ENCODE data around the gene CES1. TPM values are rescaled to one million over a fixed set of nuclear protein-coding genes. Genes with fewer than 3 reads are reported as not detected.
"Not testable (repeated sequence)": the region's sequence is repeated elsewhere in the genome, so short reads cannot be mapped to it uniquely, and the experiment has no call there.

The CES1 gene
- total RNA-seq, 3 donors from 2014 or later, result 9.8 to 81.2 (median 11.6) TPM

DNA sequence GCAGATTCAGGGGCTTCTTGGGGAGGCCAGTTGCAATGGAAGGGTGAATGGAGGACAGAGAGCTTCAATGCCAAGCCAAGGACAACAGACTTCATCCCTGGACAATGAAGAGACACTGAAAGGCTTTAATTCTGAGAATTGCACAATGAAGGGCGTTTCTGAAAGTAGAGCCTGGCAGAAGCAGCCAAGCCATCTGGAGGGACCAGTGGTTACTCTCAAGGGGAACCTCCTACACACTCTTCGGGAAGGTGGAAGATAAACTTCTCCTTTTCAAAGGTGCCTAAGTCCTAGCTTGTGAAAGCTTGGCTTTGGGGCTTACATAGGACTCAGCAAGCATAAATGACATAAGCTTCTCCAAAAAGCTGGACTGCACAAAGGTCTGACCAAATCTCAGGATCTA lies 6.2 kb upstream of the CES1 start:
- ATAC-seq, result no peak
- Histone ChIP-seq H3K36me3 (ENCODE audit: low read depth) (no peaks in the 10 kb centered on the region), H3K4me3 (no peak overlapping the region), H3K4me1 (ENCODE audit: low read depth) (no peaks in the 10 kb centered on the region), H3K9me3 (no peaks in the 10 kb centered on the region)
- TF ChIP-seq, protein P1, sequence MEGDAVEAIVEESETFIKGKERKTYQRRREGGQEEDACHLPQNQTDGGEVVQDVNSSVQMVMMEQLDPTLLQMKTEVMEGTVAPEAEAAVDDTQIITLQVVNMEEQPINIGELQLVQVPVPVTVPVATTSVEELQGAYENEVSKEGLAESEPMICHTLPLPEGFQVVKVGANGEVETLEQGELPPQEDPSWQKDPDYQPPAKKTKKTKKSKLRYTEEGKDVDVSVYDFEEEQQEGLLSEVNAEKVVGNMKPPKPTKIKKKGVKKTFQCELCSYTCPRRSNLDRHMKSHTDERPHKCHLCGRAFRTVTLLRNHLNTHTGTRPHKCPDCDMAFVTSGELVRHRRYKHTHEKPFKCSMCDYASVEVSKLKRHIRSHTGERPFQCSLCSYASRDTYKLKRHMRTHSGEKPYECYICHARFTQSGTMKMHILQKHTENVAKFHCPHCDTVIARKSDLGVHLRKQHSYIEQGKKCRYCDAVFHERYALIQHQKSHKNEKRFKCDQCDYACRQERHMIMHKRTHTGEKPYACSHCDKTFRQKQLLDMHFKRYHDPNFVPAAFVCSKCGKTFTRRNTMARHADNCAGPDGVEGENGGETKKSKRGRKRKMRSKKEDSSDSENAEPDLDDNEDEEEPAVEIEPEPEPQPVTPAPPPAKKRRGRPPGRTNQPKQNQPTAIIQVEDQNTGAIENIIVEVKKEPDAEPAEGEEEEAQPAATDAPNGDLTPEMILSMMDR (IDR thresholded peaks at IDR 0.05), result no peak
- DNase-seq, result no peak
- intact Hi-C loops (cut with DNase I, micrococcal nuclease), result no loop called here

DNA sequence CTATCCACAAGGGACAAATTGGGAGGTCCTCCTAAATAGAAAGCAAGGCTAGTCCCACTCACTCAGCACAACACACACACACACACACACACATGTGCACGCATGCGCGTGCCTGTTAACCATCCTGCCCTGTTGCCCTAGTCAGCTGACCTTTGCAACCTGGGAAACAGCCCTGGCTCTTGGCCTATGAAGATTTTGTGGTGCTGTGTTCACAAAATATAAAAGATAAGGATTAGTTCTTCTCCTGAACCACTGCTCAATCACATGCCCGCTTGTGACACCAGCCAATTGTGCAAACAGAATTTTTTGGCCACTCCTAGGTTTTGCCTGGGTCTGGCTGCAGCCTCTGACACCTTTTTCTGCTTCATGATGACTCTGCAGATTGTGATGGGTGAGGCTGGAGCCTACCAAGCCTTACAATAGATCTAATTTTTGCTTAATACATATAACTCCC lies 3.3 kb upstream of the CES1 start:
- DNase-seq, result no peak
- Histone ChIP-seq H3K36me3 (ENCODE audit: low read depth) (no peaks in the 10 kb centered on the region), H3K4me3 (no peak overlapping the region), H3K4me1 (ENCODE audit: low read depth) (no peaks in the 10 kb centered on the region), H3K9me3 (no peaks in the 10 kb centered on the region)
- TF ChIP-seq, protein P1 (IDR thresholded peaks at IDR 0.05), result no peak
- intact Hi-C loops (cut with DNase I, micrococcal nuclease), result no loop called here
- no peak for ATAC-seq

DNA sequence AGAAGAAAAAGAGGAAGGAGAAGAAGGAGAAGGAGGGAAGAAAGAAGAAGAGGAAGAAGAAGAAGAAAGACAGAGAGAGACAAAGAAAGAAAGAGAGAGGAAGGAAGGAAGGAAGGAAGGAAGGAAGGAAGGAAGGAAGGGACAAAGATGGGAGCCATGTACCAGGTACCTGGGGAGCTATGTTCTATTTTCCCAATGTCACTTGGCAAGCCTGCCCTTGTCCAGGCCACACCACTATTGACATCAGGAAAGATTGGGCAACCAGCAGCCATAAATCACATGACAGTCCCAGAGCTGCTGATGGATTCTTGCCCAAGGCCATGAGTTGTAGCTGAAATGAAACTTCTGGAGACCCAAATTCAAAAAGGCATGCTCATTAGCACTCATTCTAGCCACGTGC lies 2.7 kb upstream of the CES1 start:
- Histone ChIP-seq H3K9me3 (no peaks in the 10 kb centered on the region), H3K36me3 (ENCODE audit: low read depth) (no peaks in the 10 kb centered on the region), H3K4me1 (ENCODE audit: low read depth) (no peaks in the 10 kb centered on the region), H3K4me3 (no peak overlapping the region)
- TF ChIP-seq, protein P1 (IDR thresholded peaks at IDR 0.05), result no peak
- ATAC-seq, result no peak
- peak in 1 of 3 donors; percentile 39 for DNase-seq
- intact Hi-C loops (cut with DNase I, micrococcal nuclease), result no loop called here

DNA sequence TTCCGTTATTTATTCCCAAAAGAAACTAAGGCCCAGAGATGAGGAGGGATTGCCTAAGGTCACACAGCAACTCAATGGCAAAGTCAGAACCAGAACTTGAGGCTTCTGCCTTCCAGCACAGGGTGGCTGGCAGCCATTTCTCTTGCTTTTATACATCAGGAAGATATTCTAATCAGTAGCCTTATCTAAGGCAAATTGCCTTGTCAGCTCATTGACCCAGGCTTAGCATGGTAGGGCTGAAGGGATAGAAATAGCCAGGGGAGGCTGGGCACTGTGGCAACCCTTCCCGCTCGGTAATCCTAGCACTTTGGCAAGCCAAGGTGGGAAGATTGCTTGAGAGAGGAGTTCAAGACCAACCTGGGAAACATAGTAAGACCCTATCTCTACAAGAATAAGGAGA lies 2.3 kb upstream of the CES1 start:
- H3K4me1 ChIP-seq (ENCODE audit: low read depth); intact Hi-C loops (cut with DNase I, micrococcal nuclease); ATAC-seq: not testable (repeated sequence)

DNA sequence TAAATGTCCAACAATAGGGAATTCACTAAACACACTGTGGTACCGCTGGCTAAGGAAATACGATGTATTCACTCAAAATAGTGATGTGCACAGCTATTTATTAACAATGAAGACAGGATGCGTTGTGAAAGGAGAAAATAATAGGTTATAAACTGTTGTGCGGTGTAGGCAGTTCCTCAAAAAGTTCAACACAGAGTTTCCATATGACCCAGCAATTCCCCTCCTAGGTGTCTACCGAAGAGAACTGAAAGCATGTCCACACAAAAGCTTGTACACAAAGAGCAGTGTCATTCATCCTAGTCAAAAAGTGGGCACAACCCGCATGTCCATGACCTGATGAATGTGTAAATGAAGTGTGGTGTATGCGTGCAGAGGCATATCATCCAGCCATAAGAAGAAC lies 1.2 kb upstream of the CES1 start:
- no peak for ATAC-seq
- Histone ChIP-seq H3K4me3 (no peak overlapping the region), H3K4me1 (ENCODE audit: low read depth) (no peaks in the 10 kb centered on the region), H3K36me3 (ENCODE audit: low read depth) (no peaks in the 10 kb centered on the region), H3K9me3 (no peaks in the 10 kb centered on the region)
- no peak for DNase-seq
- intact Hi-C loops (cut with DNase I, micrococcal nuclease), result no loop called here
- TF ChIP-seq, protein P1 (IDR thresholded peaks at IDR 0.05), result no peak

More for the DNA sequence above, 2.3 kb upstream of the CES1 start:
- H3K36me3 ChIP-seq (ENCODE audit: low read depth); H3K4me3 ChIP-seq; DNase-seq; H3K9me3 ChIP-seq: not testable (repeated sequence)

DNA sequence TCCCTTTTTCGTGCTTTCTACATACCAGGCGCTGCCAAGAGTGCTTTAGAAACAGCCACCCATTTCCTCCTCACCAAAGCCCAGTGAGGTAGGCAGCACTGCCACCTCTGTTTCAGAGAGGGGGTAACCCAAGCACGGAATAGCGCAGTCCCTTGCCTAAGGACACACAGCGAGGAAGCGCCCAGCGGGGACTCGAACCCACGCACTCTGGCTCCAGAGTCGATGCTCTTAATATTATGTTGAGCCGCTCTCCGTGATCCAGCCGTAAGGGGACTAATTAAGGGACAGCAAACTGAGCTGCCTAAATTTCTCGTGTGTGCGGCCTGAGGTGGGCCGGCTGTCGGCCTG lies 497 bp downstream of the CES1 start:
- H3K9me3 ChIP-seq, result no peaks in the 10 kb centered on the region
- H3K4me3 ChIP-seq, result no peak overlapping the region
- TF ChIP-seq, protein P1 (IDR thresholded peaks at IDR 0.05), result no peak
- H3K36me3 ChIP-seq (ENCODE audit: low read depth), result no peaks in the 10 kb centered on the region
- ATAC-seq, result no peak
- DNase-seq, result no peak
- no peaks in the 10 kb centered on the region for H3K4me1 ChIP-seq (ENCODE audit: low read depth)
- intact Hi-C loops (cut with DNase I, micrococcal nuclease), result no loop called here
